Keratinocyte (primary cell): ENCODE data around the gene ASS1. TPM values are rescaled to one million over a fixed set of nuclear protein-coding genes. Genes with fewer than 3 reads are reported as not detected.

Experiments used
- DNase-seq: peaks from one replicate; pipeline ENCODE4 v3.0.0-alpha.2; 2011; ENCODE audit warnings: low read depth, missing footprints, low spot score
- FAIRE-seq: peaks from 2 replicates; lab custom pipeline; 2011; peaks lifted over from hg19 to GRCh38; lab: Jason Lieb, UNC
- H2AFZ ChIP-seq: 2 replicates; pipeline ENCODE4 v1.6.0; 2012; ENCODE audit warnings: low read length, control low read depth, inconsistent platforms; ENCODE audit not compliant: control insufficient read depth
- H3K27ac ChIP-seq: 2 replicates; pipeline ENCODE4 v1.5.1; 2011; ENCODE audit warnings: low read length; ENCODE audit not compliant: control insufficient read depth, insufficient read depth
- H3K27me3 ChIP-seq: 3 replicates; pipeline ENCODE4 v1.6.0; 2011; ENCODE audit warnings: low read length; ENCODE audit not compliant: control insufficient read depth, insufficient read depth; ENCODE audit errors: extremely low read depth
- H3K36me3 ChIP-seq, 2 experiments: 2 replicates in 1 of 2; 3 replicates in 1 of 2; pipeline ENCODE4 v1.5.1; 2011; ENCODE audit warnings: low read length in 2 of 2, mild to moderate bottlenecking in 1 of 2; ENCODE audit not compliant: control insufficient read depth in 2 of 2, insufficient read depth in 2 of 2; ENCODE audit errors: extremely low read depth in 1 of 2
- H3K4me1 ChIP-seq: 3 replicates; pipeline ENCODE4 v1.5.1; 2011; ENCODE audit warnings: low read length; ENCODE audit not compliant: control insufficient read depth, insufficient read depth; ENCODE audit errors: extremely low read depth
- H3K4me2 ChIP-seq: 3 replicates; pipeline ENCODE4 v1.6.0; 2011; ENCODE audit warnings: low read depth, low read length; ENCODE audit not compliant: control insufficient read depth, insufficient read depth; ENCODE audit errors: extremely low read depth
- H3K4me3 ChIP-seq, 3 experiments: fragments of 200-600 bp in 1 of 3; sonication (generic) in 1 of 3; 2 replicates in 2 of 3; 3 replicates in 1 of 3; pipeline ENCODE4 v1.5.1; 2011 to 2016; ENCODE audit warnings: low read length in 3 of 3, mild to moderate bottlenecking in 3 of 3, control low read depth in 2 of 3, inconsistent platforms in 1 of 3, low read depth in 1 of 3, mixed read lengths in 1 of 3, mixed run types in 1 of 3, moderate library complexity in 1 of 3; ENCODE audit not compliant: control insufficient read depth in 2 of 3, insufficient read depth in 2 of 3; ENCODE audit errors: extremely low read depth in 1 of 3
- H3K79me2 ChIP-seq: 2 replicates; pipeline ENCODE4 v1.6.0; 2012; ENCODE audit warnings: low read length; ENCODE audit not compliant: control insufficient read depth, insufficient read depth
- H3K9ac ChIP-seq: 3 replicates; pipeline ENCODE4 v1.6.0; 2011; ENCODE audit warnings: low read length; ENCODE audit not compliant: control insufficient read depth, insufficient read depth; ENCODE audit errors: extremely low read depth
- H3K9me1 ChIP-seq: 3 replicates; pipeline ENCODE4 v1.6.0; 2011; ENCODE audit warnings: low read length; ENCODE audit not compliant: control insufficient read depth, insufficient read depth; ENCODE audit errors: extremely low read depth
- H3K9me3 ChIP-seq: 2 replicates; pipeline ENCODE4 v1.5.1; 2012; ENCODE audit warnings: low read depth, low read length; ENCODE audit not compliant: control insufficient read depth
- H4K20me1 ChIP-seq: 3 replicates; pipeline ENCODE4 v1.6.0; 2011; ENCODE audit warnings: low read length; ENCODE audit not compliant: control insufficient read depth, insufficient read depth; ENCODE audit errors: extremely low read depth
- EZH2 ChIP-seq: IDR thresholded peaks from one replicate; pipeline ENCODE4 v1.6.1; 2012; ENCODE audit warnings: inconsistent platforms, mild to moderate bottlenecking, low read length, moderate library complexity
- dilution Hi-C: fragments of 300-500 bp; cut with MboI; formaldehyde crosslinking; loops from one replicate; pipeline ENCODE4 v1.7.0; 2020; ENCODE audit warnings: low sequenced_read_pairs; ENCODE audit not compliant: extremely low pct_ligation_motif_present
- polyA plus RNA-seq, 5 experiments: library from polyadenylated mRNA; depleted of rRNA in 3 of 5; stranded (reverse) in 3 of 5; stranded (forward) in 1 of 5; unstranded in 1 of 5; fragments of >200 nt; gene quantifications; 1 replicate in 1 of 5; 2 replicates in 3 of 5; 3 replicates in 1 of 5; pipeline versions ENCODE4 v1.2.1 to v1.2.3, GENCODE V29; 2011 to 2012; ENCODE audit warnings: missing spikeins in 2 of 5, low read depth in 1 of 5, low replicate concordance in 1 of 5
- TF ChIP-seq, protein P1 (sequence below), 3 experiments: IDR thresholded peaks in 1 of 3; conservative IDR thresholded peaks in 1 of 3; optimal IDR thresholded peaks in 1 of 3; 2 replicates in 2 of 3; 3 replicates in 1 of 3; pipeline versions ENCODE3 to v1.5.1; 2011; ENCODE audit warnings: low read length in 3 of 3, mild to moderate bottlenecking in 3 of 3, moderate library complexity in 2 of 3, control low read depth in 1 of 3, inconsistent platforms in 1 of 3; ENCODE audit not compliant: insufficient read depth in 2 of 3; ENCODE audit errors: extremely low read depth in 1 of 3

The ASS1 gene
- polyA plus RNA-seq, 1 donor (not counting 4 experiments of a cell fraction or from before 2014, with no cell fraction given): 52.4 TPM

DNA sequence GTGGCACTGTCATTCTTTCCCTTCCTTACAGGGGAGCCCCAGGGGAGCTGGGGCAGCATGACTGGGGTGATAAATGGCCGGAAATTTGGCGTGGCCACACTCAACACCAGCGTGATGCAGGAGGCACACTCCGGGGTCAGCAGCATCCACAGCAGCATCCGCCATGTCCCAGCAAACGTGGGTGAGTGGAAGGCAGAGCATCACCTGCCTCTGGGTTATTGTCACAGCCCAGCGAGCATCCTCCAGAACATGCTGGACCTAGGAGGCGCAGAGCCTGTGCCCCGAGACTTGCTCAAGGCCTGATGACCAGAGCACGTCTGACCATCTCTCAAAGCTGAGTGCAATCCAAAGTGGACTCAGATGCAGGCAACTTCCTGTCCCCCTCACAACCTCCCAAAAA lies 22.2 kb upstream of the ASS1 start:
- FAIRE-seq (no peak), DNase-seq (no peak)
- H3K9ac ChIP-seq: no peak overlapping the region
- peaks cover 31% of the 10 kb centered on the region for H3K27me3 ChIP-seq
- H3K4me3 ChIP-seq: no peak overlapping the region
- dilution Hi-C loops: no loop called here
- peaks cover 18% of the 10 kb centered on the region for H3K4me1 ChIP-seq
- H3K4me2 ChIP-seq: no peak overlapping the region
- H2AFZ ChIP-seq: no peak overlapping the region
- H3K36me3 ChIP-seq: no peaks in the 10 kb centered on the region
- no peaks in the 10 kb centered on the region for H3K9me1 ChIP-seq
- H3K9me3 ChIP-seq: no peaks in the 10 kb centered on the region
- H3K79me2 ChIP-seq: no peaks in the 10 kb centered on the region
- TF ChIP-seq, protein P1, sequence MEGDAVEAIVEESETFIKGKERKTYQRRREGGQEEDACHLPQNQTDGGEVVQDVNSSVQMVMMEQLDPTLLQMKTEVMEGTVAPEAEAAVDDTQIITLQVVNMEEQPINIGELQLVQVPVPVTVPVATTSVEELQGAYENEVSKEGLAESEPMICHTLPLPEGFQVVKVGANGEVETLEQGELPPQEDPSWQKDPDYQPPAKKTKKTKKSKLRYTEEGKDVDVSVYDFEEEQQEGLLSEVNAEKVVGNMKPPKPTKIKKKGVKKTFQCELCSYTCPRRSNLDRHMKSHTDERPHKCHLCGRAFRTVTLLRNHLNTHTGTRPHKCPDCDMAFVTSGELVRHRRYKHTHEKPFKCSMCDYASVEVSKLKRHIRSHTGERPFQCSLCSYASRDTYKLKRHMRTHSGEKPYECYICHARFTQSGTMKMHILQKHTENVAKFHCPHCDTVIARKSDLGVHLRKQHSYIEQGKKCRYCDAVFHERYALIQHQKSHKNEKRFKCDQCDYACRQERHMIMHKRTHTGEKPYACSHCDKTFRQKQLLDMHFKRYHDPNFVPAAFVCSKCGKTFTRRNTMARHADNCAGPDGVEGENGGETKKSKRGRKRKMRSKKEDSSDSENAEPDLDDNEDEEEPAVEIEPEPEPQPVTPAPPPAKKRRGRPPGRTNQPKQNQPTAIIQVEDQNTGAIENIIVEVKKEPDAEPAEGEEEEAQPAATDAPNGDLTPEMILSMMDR (optimal IDR thresholded peaks at IDR 0.05 in 1 of 3, IDR thresholded peaks at IDR 0.05 in 1 of 3, conservative IDR thresholded peaks at IDR 0.05 in 1 of 3; ENCODE audit: extremely low read depth in 1 of 3, insufficient read depth in 2 of 3, low read length in 3 of 3): no peak
- TF ChIP-seq EZH2: no peak
- no peaks in the 10 kb centered on the region for H4K20me1 ChIP-seq
- H3K27ac ChIP-seq: no peak overlapping the region

- Histone ChIP-seq H3K9ac (no peak overlapping the region), H3K27ac (no peak overlapping the region), H3K36me3 (no peaks in the 10 kb centered on the region), H3K4me1 (peaks cover 19% of the 10 kb centered on the region), H3K4me2 (no peak overlapping the region), H3K79me2 (no peaks in the 10 kb centered on the region), H3K9me3 (no peaks in the 10 kb centered on the region), H3K4me3 (no peak overlapping the region), H2AFZ (no peak overlapping the region), H4K20me1 (no peaks in the 10 kb centered on the region), H3K9me1 (no peaks in the 10 kb centered on the region), H3K27me3 (peaks cover 31% of the 10 kb centered on the region)
- no peak for TF ChIP-seq EZH2
- TF ChIP-seq, protein P1 (optimal IDR thresholded peaks at IDR 0.05 in 1 of 3, IDR thresholded peaks at IDR 0.05 in 1 of 3, conservative IDR thresholded peaks at IDR 0.05 in 1 of 3; ENCODE audit: extremely low read depth in 1 of 3, insufficient read depth in 2 of 3, low read length in 3 of 3): no peak
- DNase-seq: no peak
- no peak for FAIRE-seq
- dilution Hi-C loops: no loop called here
Observed at GRCh38 chr9:130423272-130423671, 21.5 kb upstream of the ASS1 start.
